HG03108 (cell line): Measurements from ENCODE around the gene GCM1.

Experiments
- ATAC-seq: cut with Tn5 transposase; IDR thresholded peaks from one replicate; pipeline ENCODE4 v1.9.1; 2021; ENCODE audit warnings: moderate library complexity; ENCODE audit not compliant: unreplicated experiment

Gene GCM1

DNA sequence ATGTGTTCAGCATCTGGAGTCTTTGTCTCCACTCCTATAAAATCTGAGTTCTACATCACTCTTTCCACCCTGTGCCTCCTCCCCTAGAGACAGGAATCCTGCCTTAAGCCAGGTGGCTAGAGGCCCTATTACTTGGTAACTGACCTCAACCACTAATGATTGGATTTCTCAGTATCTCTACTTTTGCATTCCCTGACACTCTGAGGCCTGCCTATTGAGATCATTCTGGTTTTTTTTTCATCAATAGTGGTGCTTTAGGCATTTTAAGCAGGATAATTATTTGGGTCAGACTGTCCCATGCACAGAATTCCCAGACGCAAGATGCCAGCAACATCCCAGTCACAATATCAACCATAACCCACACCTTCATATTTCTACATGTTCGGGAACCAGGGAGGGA, 3.9 kb upstream of the GCM1 start:
- ATAC-seq = no peak

DNA sequence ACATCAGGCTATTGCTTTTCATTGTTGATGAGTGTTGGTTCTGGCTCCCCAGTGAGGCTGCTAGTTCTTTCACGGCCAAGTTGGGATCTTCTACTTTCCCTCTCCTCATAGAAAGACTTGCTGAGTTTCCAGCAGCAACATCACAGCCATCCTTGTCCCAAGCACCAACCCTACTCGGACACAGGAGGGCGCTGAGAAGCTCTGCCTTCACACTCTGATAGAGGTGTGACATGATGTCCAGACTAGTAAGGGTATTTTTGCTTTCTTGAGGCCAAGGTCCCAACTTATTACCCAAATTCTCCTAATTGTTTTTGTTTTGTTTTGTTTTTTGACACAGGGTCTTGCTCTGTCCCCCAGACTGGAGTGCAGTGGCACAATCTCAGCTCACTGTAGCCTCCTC, 3.0 kb upstream of the GCM1 start:
- no peak for ATAC-seq

DNA sequence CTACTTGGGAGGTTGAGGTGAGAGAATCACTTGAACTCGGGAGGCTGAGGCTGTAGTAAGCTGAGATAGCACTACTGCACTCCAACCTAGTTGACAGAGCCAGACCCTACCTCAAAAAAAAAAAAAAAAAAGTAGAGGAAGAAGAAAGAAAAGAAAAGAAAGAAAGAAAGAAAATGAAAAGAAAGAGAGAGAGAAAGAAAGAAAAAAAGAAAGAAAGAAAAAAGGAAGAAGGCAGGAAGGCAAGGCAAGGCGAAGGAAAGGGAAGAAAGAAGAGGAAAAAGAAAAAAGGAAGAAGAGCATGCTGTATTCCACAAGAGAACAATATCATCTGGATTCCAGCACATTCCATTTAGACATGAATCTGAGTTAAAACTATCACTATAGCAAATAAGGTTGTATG, 3.8 kb downstream of the GCM1 start:
- ATAC-seq = no peak

DNA sequence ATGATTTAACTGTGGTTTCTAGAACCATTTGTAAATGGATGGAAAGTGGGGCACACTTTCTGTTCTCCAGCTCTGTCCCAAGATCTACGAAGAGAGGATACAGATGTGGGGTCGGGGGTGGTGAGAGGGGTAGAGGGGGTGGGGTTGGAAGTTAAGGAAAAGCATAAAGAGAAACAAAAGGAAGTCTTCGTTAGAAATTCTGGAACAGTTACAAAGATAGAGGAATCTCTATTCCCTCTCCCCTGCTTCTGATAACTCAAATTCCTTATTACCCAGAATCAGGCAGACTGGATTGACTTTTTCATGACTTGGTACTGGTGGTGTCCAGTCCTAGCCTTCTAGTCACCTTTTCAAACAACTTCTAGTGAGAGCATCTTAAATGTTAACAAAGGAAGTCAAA, 4.9 kb downstream of the GCM1 start:
- no peak for ATAC-seq

DNA sequence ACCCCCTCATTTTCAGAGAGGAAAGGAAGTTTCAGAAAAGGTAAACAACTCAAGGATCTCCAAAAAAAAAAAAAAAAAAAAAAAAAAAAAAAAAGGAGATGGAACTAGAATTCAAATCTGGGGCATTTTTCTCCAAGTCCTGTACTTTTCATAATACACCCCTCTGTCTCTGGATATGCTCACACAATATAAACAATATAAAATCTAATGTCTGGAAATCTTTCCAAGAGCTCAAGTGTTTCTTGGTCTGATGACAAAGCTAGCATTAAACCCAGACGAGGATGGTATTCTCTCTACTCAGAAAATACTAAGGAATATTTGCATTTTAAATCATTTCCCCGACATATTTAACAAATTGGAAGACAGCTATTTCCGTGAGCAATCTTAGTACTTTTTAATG, 5.8 kb downstream of the GCM1 start:
- ATAC-seq = no peak

DNA sequence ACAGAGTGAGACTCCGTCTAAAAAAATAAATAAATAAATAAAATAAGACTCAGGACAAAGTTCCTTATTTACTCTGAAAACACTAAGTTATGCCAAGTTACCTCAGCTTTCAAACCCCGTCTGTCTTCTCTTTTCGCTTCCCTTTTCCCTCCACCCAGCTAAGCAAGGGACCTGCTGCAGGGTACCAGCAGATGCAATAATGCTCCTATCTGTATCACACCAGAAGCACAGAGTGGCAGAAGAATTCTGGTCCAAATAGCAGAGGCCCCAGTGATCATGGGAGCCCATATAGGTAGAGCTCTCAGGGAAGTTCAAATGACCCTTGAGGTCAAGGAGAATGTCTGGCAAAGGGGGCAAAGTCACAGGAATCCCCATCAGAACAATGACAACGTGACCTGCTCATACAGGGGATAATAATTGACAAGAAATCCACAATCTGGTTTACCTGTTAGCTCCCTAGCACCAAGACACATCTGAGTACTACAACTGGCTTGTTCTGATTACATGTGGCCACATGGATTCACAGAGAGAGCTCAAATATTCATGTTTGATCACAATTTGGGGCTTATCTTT, 8.7 kb downstream of the GCM1 start:
- no peak for ATAC-seq

DNA sequence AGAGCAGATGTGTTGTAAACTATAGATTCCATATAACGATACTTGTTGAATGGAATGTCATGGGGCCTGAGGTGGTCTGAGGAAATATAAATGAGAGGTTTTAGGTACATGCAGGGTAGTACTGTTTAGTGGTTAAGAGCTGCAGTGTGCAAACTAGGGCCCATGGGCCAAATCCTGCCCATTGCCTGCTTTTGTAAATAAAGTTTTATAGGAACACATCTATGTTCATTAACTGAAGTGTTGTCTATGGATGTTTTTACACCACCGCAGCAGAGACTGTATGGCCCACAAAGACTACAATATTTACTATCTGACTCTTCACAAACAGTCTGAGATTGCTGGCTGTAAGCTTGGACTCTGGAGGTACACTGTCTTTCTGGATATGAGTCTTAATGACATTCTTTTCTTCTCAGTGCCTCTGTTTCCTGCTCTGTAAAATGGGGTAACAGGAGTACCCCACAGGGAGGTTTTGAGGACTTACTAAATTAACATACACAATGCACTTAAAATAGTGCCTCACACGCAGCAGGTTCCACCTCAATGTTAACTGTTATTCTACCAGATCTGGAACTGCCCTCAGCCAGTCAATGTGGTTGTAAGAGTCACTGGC, 12.5 kb downstream of the GCM1 start:
- ATAC-seq = no peak

DNA sequence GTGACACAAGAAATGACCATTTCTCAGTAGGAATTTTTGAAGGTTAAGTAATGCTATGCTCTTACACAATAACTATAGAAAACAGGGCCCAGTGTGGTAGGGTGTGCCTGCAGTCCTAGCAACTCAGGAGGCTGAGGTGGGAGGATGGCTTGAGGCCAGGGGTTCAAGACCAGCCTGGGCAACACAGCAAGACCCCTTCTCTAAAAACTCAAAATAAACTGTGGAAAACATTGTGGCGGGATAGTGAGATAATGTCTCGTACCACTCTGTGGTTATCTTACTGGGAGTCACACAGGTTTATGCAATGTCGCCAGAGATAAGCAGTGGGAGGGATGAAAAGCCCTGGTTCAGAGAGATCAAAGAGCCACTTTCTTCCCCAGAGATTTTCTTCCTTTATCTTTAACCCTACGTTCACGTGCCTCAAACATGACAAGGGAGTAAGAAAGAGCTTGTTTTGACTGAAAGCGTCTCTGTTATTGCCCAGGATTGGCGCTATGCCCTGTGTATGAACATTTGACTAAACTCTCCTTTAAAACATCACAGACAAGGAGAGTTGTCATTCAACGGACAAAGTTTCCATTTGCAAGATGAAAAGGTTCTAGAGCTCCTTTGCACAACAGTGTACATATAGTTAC, 13.9 kb downstream of the GCM1 start:
- no peak for ATAC-seq

DNA sequence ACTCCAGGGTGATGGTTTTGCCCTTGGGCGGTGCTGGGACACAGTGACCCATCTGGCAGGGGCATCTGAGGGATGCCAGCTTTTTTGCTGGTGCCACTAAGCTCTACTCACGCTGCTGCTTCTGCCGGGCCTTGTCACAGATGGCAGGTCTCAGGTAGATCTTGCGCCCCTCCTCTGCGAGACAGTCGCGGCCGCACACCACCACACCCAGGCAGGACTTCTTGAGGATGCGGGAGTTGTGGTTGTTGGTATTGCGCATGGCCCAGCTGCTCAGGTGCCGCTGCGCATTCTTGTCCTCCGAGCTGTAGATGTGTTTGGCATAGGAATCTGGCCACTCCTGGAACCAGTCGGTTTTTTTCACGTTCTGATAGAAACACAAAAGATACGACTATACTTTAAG, 14.7 kb downstream of the GCM1 start:
- ATAC-seq = no peak

DNA sequence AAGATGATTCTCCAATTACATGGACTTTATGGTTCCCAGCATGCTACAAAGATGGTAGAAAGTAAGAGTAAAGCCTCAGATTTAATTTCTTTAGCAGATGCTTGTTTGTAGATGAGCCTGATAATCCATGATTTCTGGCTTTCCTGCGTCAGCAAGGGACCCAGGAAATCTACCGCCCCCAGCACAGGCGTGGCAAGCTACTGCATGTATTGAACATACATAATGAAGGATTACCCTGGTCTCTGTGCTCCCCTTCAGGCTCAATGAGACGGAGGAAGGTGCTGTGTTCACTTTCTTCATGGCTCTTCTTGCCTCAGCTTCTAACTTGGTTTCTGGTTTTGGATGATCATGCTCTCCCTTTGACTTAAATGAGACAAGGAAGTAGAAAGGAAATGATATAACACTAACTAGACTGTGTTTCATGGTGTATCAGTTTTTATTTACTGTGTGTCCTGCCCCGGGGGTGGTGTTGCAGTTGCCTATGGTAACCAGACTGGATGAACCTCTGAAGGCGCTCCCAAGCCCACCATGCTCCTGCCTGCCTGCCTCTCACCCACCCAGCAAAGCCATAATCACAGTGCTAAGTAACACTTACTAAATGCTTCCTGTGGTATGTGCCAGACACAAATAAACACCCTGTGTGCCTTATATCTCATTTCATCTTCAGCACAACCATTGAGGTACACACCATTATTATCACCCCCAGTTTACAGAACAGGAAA, 17.9 kb downstream of the GCM1 start:
- ATAC-seq = no peak

DNA sequence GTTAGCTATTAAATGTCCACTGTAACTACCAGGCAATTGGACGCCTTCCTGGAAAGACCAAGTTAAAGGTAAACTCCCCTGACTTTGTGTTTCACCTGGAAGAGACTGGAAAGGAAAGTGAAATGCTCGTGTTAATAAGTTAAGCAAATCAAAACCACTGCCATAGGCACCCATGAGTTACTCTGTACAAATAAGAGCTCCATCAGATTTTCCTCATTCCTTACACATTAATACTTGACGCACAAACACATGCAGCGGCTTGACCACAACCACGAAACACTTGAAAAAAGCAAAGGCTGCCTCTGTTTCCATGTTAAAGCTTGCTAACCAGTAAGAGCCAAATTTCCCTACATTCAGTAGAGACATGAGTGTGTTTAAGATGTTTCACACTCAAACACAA, 19.8 kb downstream of the GCM1 start:
- ATAC-seq = no peak

DNA sequence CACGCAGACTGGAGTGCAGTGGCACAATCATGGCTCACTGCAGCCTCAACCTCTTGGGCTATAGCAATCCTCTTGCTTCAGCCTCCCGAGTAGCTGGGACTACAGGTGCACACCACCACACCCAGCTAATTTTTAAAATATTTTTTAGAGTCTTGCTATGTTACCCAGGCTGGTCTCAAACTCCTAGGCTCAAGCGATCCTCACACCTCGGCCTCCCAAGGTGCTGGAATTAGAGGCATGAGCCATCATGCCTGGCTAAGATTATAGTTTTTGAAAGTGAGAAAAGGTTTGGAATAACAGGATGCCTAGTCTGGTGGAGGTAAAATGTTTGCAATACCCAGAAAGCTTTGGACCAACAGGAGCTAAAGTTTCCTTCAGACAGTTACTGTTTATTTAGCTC, 23.4 kb downstream of the GCM1 start:
- no peak for ATAC-seq

DNA sequence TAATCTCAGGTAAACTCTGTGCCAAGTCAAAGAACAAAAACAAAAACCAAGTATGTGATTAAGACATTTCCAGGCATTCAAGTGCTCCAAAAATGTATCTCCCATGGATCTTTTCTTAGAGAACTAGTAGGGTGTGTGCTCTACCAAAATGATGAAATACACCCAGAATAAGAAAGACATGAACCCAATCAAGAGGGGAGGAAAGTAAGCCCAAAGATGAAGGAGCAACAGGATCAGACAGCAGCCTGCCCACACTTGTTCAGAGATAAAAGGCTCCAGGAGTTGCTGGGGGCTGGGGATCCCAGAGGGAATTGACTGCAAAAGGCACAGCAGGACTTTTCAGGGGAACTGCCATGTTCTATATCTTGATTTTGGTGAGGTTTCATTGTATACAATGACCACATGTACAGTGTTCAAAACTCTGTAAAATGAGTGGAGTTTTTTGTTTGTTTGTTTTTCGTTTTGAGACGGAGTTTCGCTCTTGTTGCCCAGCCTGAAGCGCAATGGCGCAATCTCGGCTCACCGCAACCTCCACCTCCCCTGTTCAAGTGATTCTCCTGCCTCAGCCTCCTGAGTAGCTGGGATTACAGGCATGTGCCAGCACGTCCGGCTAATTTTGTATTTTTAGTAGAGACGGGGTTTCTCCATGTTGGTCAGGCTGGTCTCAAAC, 24.4 kb downstream of the GCM1 start:
- ATAC-seq = no peak

DNA sequence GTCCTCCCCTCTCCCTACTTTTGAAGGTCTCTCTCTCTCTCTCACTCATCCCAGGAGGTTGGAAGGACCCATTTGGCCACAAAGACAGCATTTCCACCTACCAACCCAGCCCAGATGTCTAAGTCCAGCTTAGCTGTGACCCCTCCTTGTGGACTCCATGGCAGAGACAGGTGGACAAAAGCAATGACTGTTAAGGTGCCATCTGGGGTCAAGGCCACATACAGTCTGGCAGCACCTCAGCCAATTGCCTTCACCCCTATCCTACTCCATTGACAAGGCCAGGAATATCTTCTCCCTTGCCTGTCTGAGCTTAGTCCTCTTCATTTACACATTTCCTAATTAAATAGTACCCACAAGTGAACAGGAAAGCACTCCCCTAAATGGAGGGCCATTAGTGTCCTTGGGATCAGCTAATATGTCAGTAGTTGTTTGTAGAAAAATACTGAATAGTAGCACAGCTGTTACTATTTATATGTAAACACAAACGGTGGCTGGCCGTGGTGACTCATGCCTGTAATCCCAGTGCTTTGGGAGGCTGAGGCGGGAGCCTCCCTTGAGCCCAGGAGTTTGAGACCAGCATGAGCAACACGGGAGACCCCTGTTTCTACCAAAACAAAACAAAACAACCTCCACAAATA, 28.8 kb downstream of the GCM1 start:
- ATAC-seq = no peak

DNA sequence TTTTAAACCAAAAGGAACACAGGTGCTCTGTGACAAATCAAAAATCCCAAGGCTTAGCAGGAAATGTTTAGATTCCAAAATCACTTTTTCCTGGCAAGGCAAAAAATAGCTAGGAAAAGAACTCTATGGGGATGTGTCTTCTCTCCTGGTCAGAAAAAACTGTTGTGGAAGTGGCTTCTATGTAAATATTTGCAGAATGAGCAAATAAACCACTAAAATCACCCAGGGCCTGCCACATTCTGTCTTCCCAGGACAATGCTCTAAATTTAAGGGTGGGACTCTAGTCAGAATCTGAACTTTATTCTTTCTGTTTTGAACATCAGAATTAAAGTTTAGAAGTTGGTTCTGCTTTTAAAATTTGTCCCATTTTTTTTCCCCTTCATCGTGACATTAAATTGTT, 29.3 kb downstream of the GCM1 start:
- no peak for ATAC-seq

DNA sequence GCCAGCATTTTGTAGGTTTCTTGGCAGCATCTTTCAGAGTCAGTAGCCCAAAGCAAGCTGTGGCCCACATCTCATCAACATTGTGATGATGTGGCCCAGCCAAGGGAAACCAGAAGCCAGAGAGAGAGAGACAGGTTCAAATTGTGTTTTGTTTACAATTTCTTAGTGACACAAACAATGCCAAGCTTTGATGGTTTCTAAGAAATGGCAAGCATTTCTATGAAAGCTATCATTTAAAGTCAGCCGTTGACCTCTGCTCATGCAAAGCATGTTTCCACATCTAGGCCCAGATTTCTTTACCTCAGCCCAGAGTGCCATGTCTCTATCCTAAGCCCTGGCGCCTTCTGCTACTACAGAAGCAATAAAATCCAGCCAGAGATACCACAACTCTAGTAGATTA, 32.9 kb downstream of the GCM1 start:
- no peak for ATAC-seq

DNA sequence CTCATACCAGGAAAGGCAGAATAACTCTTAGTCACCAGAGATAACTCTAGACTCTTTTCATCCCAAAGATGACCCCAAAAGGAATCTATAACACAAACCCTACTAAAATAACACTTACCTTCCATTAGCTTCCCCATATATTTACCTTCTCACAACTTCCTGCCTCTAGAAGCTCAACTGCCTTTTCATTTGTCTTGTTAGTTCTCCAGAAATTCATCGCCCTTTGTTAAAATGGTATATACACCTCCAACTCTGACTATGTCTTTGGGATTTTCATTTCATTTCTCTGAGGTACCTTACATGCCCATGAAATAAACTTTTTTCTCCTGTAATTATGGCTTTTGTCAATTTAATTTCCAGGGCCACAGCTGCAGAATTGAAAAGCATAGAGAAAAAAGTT, 33.5 kb downstream of the GCM1 start:
- ATAC-seq = no peak

DNA sequence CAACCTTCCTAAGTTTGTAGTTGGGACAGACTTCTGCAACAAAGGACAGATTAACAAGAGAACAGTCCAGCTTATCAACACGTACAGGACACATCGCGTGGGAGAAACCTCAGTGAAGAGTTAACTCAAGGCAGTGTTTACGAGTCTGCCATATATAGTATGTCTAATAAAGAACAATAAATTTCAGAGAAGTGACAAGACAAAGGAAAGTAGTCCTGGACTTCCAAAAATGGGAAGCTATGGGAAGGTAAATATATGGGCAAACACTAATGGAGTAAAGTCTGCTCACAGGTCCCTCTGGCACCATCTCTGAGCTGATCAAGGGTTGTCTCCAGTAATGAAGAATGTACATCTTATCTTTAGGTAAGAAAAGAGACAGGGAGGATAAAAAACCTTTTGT, 34.9 kb downstream of the GCM1 start:
- no peak for ATAC-seq

DNA sequence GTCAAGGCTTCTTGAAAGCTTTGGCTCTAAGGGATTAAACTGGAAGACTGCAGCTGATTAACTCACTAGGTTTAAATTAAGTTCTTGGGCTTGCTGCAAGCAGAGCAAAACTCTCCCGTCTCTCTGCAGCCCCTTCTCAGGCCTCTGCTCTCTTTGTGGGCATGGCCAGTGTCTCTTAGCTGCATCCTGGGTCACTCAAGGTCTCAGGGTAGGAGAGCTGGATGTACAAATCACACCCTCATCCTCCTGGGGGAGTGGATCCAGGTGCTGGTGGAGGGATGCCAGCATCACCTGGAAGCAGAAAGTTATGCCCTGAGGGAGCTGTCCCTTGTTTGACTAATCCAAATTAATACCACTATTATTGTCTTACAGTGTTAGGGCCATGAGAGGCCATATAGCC, 35.8 kb downstream of the GCM1 start:
- ATAC-seq = no peak

DNA sequence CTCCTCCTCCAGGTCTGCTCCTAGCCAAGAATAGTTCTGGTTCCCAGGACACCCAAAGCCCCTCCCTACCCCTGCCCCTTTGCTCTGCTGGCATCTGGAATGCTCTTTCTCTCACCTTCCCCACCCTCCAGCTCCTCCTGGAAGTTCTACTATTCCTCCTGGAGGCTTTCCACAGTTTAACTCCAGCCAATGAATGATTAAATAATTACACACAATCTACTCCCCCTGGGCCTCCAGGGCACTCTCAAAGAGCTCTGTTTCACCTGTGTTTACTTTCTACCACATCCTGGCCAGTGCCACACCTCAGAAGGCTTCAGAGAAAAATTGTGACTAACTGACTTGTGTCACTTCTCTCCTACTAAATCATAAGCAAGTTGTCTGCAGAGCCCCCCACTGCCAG, 36.2 kb downstream of the GCM1 start:
- ATAC-seq = no peak

DNA sequence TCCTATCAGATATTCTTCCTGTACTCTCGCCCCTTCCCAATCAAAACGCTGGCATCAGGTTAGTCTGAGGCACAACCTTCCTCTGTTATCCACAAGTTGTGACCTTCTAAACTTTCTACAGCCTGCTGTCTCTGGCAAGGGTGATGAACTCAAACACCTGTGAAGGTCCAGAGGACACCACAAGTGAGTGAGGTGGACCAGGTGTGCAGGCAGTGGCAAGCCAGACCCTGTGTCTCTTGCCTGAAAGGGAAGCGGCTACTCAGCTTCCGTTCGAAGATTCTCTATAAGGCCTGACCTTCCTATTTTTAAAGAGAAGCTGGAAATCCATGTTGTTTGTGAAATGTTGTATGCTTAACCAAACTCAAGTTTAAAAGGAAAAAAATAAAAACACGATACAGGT, 36.8 kb downstream of the GCM1 start:
- ATAC-seq = no peak
